IMR-90 (cell line): ENCODE measurements around the gene PKNOX1. TPM values are rescaled to one million over a fixed set of nuclear protein-coding genes. Genes with fewer than 3 reads are reported as not detected.

ENCODE experiments used
- ATAC-seq: fragments of 200-7000 bp; cut with Tn5 transposase; 2 replicates; pipeline ENCODE4 v1.9.1; 2020; ENCODE audit warnings: low read depth, mild to moderate bottlenecking, moderate library complexity
- BruUV-seq: library from RNA; stranded (reverse); fragments of 400-500 nt; replicated peaks from 2 replicates; lab custom pipeline; 2021; lab: Mats Ljungman, UMichigan
- CTCF ChIA-PET: fragments of 300-600 bp; formaldehyde crosslinking; extraction: SDS; loops from one replicate; lab custom pipeline; 2021; ENCODE audit warnings: antibody characterized with exemption; lab: Yijun Ruan, JAX
- POLR2A ChIA-PET: fragments of 300-600 bp; sonication (Branson Sonifier 250); formaldehyde crosslinking; loops from one replicate; lab custom pipeline; 2022; ENCODE audit warnings: antibody characterized with exemption; ENCODE audit not compliant: unreplicated experiment; lab: Charles Lee
- DNase-seq: peaks from one replicate; pipeline ENCODE4 v3.0.0; 2013
- H2AFZ ChIP-seq: replicated peaks from 2 replicates; pipeline ENCODE3; 2013; ENCODE audit warnings: low read length, mild to moderate bottlenecking; ENCODE audit not compliant: poor library complexity
- H2AK5ac ChIP-seq: 2 replicates; pipeline ENCODE4 v1.6.1; 2013; ENCODE audit warnings: low read depth, low read length, inconsistent platforms
- H2AK9ac ChIP-seq: replicated peaks from 2 replicates; pipeline ENCODE3; 2013; ENCODE audit warnings: mild to moderate bottlenecking, low read depth, low read length, moderate library complexity; ENCODE audit not compliant: poor library complexity
- H2BK120ac ChIP-seq: 2 replicates; pipeline ENCODE4 v1.6.1; 2013; ENCODE audit warnings: low read depth, low read length, inconsistent platforms
- H2BK15ac ChIP-seq: 3 replicates; pipeline ENCODE4 v1.6.1; 2013; ENCODE audit warnings: low read depth, low read length, inconsistent platforms
- H2BK20ac ChIP-seq: 2 replicates; pipeline ENCODE4 v1.6.1; 2013; ENCODE audit warnings: low read depth, mild to moderate bottlenecking, inconsistent platforms, low read length, moderate library complexity
- H2BK5ac ChIP-seq: 2 replicates; pipeline ENCODE4 v1.6.1; 2013; ENCODE audit warnings: mild to moderate bottlenecking, low read depth, low read length, inconsistent platforms; ENCODE audit not compliant: poor library complexity, severe bottlenecking
- H3K14ac ChIP-seq: replicated peaks from 2 replicates; pipeline ENCODE4 v1.6.1; 2013; ENCODE audit warnings: low read depth, low read length, inconsistent platforms
- H3K18ac ChIP-seq: 2 replicates; pipeline ENCODE4 v1.6.1; 2013; ENCODE audit warnings: low read depth, low read length, control low read depth
- H3K23ac ChIP-seq: 2 replicates; pipeline ENCODE4 v1.6.1; 2013; ENCODE audit warnings: low read depth, low read length, inconsistent platforms
- H3K27ac ChIP-seq: 2 replicates; pipeline ENCODE4 v1.5.1; 2013; ENCODE audit warnings: mild to moderate bottlenecking, control low read depth, low read length; ENCODE audit not compliant: insufficient read depth
- H3K27me3 ChIP-seq: 2 replicates; pipeline ENCODE4 v1.6.1; 2013; ENCODE audit warnings: low read length; ENCODE audit not compliant: control insufficient read depth, insufficient read depth
- H3K36me3 ChIP-seq: 2 replicates; pipeline ENCODE4 v1.6.1; 2013; ENCODE audit warnings: low read length, mixed read lengths; ENCODE audit not compliant: control insufficient read depth, insufficient read depth
- H3K4ac ChIP-seq: 2 replicates; pipeline ENCODE4 v1.6.1; 2013; ENCODE audit warnings: low read depth, low read length, inconsistent platforms
- H3K4me1 ChIP-seq: 2 replicates; pipeline ENCODE4 v1.6.1; 2013; ENCODE audit warnings: low read length, mixed read lengths; ENCODE audit not compliant: control insufficient read depth, insufficient read depth
- H3K4me2 ChIP-seq: 2 replicates; pipeline ENCODE4 v1.6.1; 2013; ENCODE audit warnings: low read depth, mild to moderate bottlenecking, control low read depth, low read length, moderate library complexity
- H3K4me3 ChIP-seq: 2 replicates; pipeline ENCODE4 v1.5.1; 2013; ENCODE audit warnings: low read depth, mild to moderate bottlenecking, control low read depth, low read length, moderate library complexity; ENCODE audit not compliant: insufficient read depth
- H3K56ac ChIP-seq: 2 replicates; pipeline ENCODE4 v1.6.1; 2013; ENCODE audit warnings: low read length, inconsistent platforms; ENCODE audit not compliant: insufficient read depth; ENCODE audit errors: extremely low read depth
- H3K79me1 ChIP-seq, 2 experiments: 2 replicates each; pipeline ENCODE4 v1.6.1; 2013; ENCODE audit warnings: low read length in 2 of 2, inconsistent platforms in 1 of 2, low read depth in 1 of 2
- H3K9ac ChIP-seq: 2 replicates; pipeline ENCODE4 v1.6.1; 2013; ENCODE audit warnings: low read depth, low read length, control low read depth
- H3K9me1 ChIP-seq: 2 replicates; pipeline ENCODE4 v1.6.1; 2013; ENCODE audit warnings: low read length, inconsistent platforms; ENCODE audit not compliant: insufficient read depth
- H3K9me3 ChIP-seq: 2 replicates; pipeline ENCODE4 v1.6.1; 2013; ENCODE audit warnings: low read length; ENCODE audit not compliant: control insufficient read depth, insufficient read depth
- H4K20me1 ChIP-seq: 2 replicates; pipeline ENCODE4 v1.6.1; 2013; ENCODE audit warnings: low read length, inconsistent platforms; ENCODE audit not compliant: insufficient read depth
- H4K5ac ChIP-seq: 2 replicates; pipeline ENCODE4 v1.6.1; 2013; ENCODE audit warnings: mild to moderate bottlenecking, low read depth, low read length, control low read depth
- H4K8ac ChIP-seq, 2 experiments: 2 replicates each; pipeline ENCODE4 v1.6.1; 2013; ENCODE audit warnings: low read depth in 2 of 2, low read length in 2 of 2, control low read depth in 1 of 2, inconsistent platforms in 1 of 2
- H4K91ac ChIP-seq: 2 replicates; pipeline ENCODE4 v1.6.1; 2013; ENCODE audit warnings: low read depth, low read length, inconsistent platforms; ENCODE audit not compliant: insufficient read depth
- BHLHE40 ChIP-seq: fragments of 150-350 bp; IDR thresholded peaks from 2 replicates; pipeline ENCODE4 v1.6.1; 2016; ENCODE audit warnings: mild to moderate bottlenecking, low read depth, low read length
- CEBPB ChIP-seq: IDR thresholded peaks from 2 replicates; pipeline ENCODE4 v1.6.1; 2012; ENCODE audit warnings: low read depth, low read length, improper control_type of control experiment
- CHD1 ChIP-seq: IDR thresholded peaks from 2 replicates; pipeline ENCODE4 v1.6.1; 2012; ENCODE audit warnings: low read depth, low read length, improper control_type of control experiment
- CTCF ChIP-seq: conservative IDR thresholded peaks from 2 replicates; pipeline ENCODE4 v1.5.1; 2012; ENCODE audit warnings: mild to moderate bottlenecking, low read depth, low read length, improper control_type of control experiment
- ELK1 ChIP-seq: fragments of 150-350 bp; IDR thresholded peaks from 2 replicates; pipeline ENCODE4 v1.6.1; 2016; ENCODE audit warnings: low read depth, mild to moderate bottlenecking, low read length, moderate library complexity, borderline replicate concordance
- FOS ChIP-seq: fragments of 150-350 bp; IDR thresholded peaks from 2 replicates; pipeline ENCODE4 v1.6.1; 2016; ENCODE audit warnings: low read depth, low read length
- MAFK ChIP-seq: IDR thresholded peaks from 2 replicates; pipeline ENCODE4 v1.6.1; 2012; ENCODE audit warnings: low read depth, low read length, improper control_type of control experiment
- MAZ ChIP-seq: IDR thresholded peaks from 2 replicates; pipeline ENCODE4 v1.6.1; 2012; ENCODE audit warnings: low read depth, mild to moderate bottlenecking, low read length, improper control_type of control experiment, moderate library complexity, borderline replicate concordance
- MXI1 ChIP-seq: IDR thresholded peaks from 2 replicates; pipeline ENCODE4 v1.6.1; 2012; ENCODE audit warnings: low read depth, mild to moderate bottlenecking, low read length, moderate library complexity, borderline replicate concordance
- NFE2L2 ChIP-seq: fragments of 150-350 bp; IDR thresholded peaks from 2 replicates; pipeline ENCODE4 v1.6.1; 2016; ENCODE audit warnings: low read depth, mild to moderate bottlenecking, low read length
- POLR2A ChIP-seq: IDR thresholded peaks from 2 replicates; pipeline ENCODE4 v1.6.1; 2012; ENCODE audit warnings: mild to moderate bottlenecking, low read depth, low read length
- RAD21 ChIP-seq: IDR thresholded peaks from 2 replicates; pipeline ENCODE4 v1.6.1; 2012; ENCODE audit warnings: low read length, improper control_type of control experiment
- RCOR1 ChIP-seq: IDR thresholded peaks from 2 replicates; pipeline ENCODE4 v1.6.1; 2012; ENCODE audit warnings: mild to moderate bottlenecking, low read length, improper control_type of control experiment; ENCODE audit not compliant: insufficient replicate concordance
- RFX5 ChIP-seq: IDR thresholded peaks from 2 replicates; pipeline ENCODE4 v1.8.0; 2012; ENCODE audit warnings: low read depth, mild to moderate bottlenecking, low read length, moderate library complexity
- SMC3 ChIP-seq: fragments of 150-350 bp; IDR thresholded peaks from 2 replicates; pipeline ENCODE4 v1.6.1; 2016; ENCODE audit warnings: low read depth, mild to moderate bottlenecking, antibody characterized with exemption, low read length, moderate library complexity
- WGBS, 2 experiments: methylation state at CpG; one replicate each; pipeline versions ENCODE4 v1.1.5 to v1.1.7; 2013; ENCODE audit warnings: missing lambda C conversion rate in 2 of 2; ENCODE audit not compliant: insufficient read length in 1 of 2; ENCODE audit errors: extremely low coverage in 2 of 2; 5-methylcytosine and 5-hydroxymethylcytosine counted together
- dilution Hi-C: fragments of 300-500 bp; cut with HindIII; formaldehyde crosslinking; loops from one replicate; pipeline ENCODE4 v1.14.3; 2018; ENCODE audit warnings: low sequenced_read_pairs; ENCODE audit not compliant: unreplicated experiment
- in situ Hi-C: fragments of 300-500 bp; cut with MboI; formaldehyde crosslinking; loops from 3 replicates; pipeline ENCODE4 v1.14.3; 2019; ENCODE audit warnings: low sequenced_read_pairs, inconsistent platforms, mixed read lengths
- intact Hi-C: fragments of 100-400 bp; cut with micrococcal nuclease; formaldehyde crosslinking; loops from 2 replicates; pipeline ENCODE4 v1.10.0; 2022
- polyA plus RNA-seq, 3 experiments: library from polyadenylated mRNA; depleted of rRNA; stranded (reverse); fragments of >200 nt; gene quantifications; 2 replicates each; pipeline ENCODE4 v1.2.3, GENCODE V29; 2012; ENCODE audit warnings: low replicate concordance in 1 of 3
- total RNA-seq: library from RNA; depleted of rRNA; stranded (reverse); fragments of >200 nt; gene quantifications from 2 replicates; pipeline ENCODE4 v1.2.3, GENCODE V29; 2012

The PKNOX1 gene
- total and polyA plus RNA-seq, 2 of the 4 experiments (the other 2 are of a cell fraction) = 35.0 to 61.0 TPM

- no peak overlapping the region for H3K4me2 ChIP-seq
- POLR2A ChIA-PET = no interaction called here
- H3K23ac ChIP-seq = no peak overlapping the region
- H2AK9ac ChIP-seq = peak overlapping the region; percentile 37
- 99% methylated on average over 7 of the region's 28 CpGs; no CpG with 5 or more reads in 1 of the 2 experiments for WGBS, 2 experiments
- H3K36me3 ChIP-seq = peaks cover 48% of the 10 kb centered on the region
- H2BK15ac ChIP-seq = no peak overlapping the region
- DNase-seq (no peak), ATAC-seq (no peak)
- H3K9me1 ChIP-seq = peaks cover 12% of the 10 kb centered on the region
- in situ Hi-C loops (no loop called here), intact Hi-C loops (no loop called here), dilution Hi-C loops (no loop called here)
- no peak overlapping the region for H3K4ac ChIP-seq
- H4K8ac ChIP-seq = no peak overlapping the region
- H3K18ac ChIP-seq = no peak overlapping the region
- peaks cover 1 to 36% of the 10 kb centered on the region in 2 experiments; a peak in 3 of 4 replicates for H3K79me1 ChIP-seq
- H4K91ac ChIP-seq = no peak overlapping the region
- no peak overlapping the region for H2BK120ac ChIP-seq
- H2BK20ac ChIP-seq = no peak overlapping the region
- no peaks in the 10 kb centered on the region for H3K27me3 ChIP-seq
- H2AFZ ChIP-seq = no peak overlapping the region
- H2AK5ac ChIP-seq = no peak overlapping the region
- no peak overlapping the region for H3K14ac ChIP-seq
- no peak overlapping the region for H3K56ac ChIP-seq
- no TSS peak for BruUV-seq
- H4K20me1 ChIP-seq = no peaks in the 10 kb centered on the region
- peaks cover 10% of the 10 kb centered on the region for H3K4me1 ChIP-seq
- no peak overlapping the region for H4K5ac ChIP-seq
- no peak overlapping the region for H3K4me3 ChIP-seq
- H3K9me3 ChIP-seq = no peaks in the 10 kb centered on the region
- no peak overlapping the region for H3K27ac ChIP-seq
- no peak overlapping the region for H2BK5ac ChIP-seq
- no peak overlapping the region for H3K9ac ChIP-seq
- CTCF ChIA-PET = no interaction called here
- TF ChIP-seq MAZ (no peak), SMC3 (no peak), NFE2L2 (no peak), ELK1 (no peak), RCOR1 (no peak), MXI1 (no peak), MAFK (no peak), RAD21 (no peak), CEBPB (no peak), FOS (no peak), RFX5 (no peak), CTCF (no peak), CHD1 (no peak), POLR2A (no peak), BHLHE40 (no peak)
These were observed 47.6 kb downstream of the PKNOX1 start for GRCh38 chr21:43021756-43022600.
